Parathyroid adenoma (tissue), 2 donors: ENCODE data around the gene FERD3L.

ENCODE experiments used
- H2AFZ ChIP-seq: fragments of 300-600 bp; sonication (generic); one replicate; pipeline ENCODE4 v1.7.0; 2017; ENCODE audit warnings: antibody characterized with exemption, mild to moderate bottlenecking
- H3K27ac ChIP-seq: fragments of 300-600 bp; sonication (generic); one replicate; pipeline ENCODE4 v1.7.0; 2017
- H3K27me3 ChIP-seq: fragments of 300-600 bp; sonication (generic); one replicate; pipeline ENCODE4 v1.7.0; 2017; ENCODE audit warnings: low read length; ENCODE audit not compliant: control insufficient read depth, insufficient read depth
- H3K36me3 ChIP-seq: fragments of 300-600 bp; sonication (generic); one replicate; pipeline ENCODE4 v1.7.0; 2017; ENCODE audit warnings: low read length; ENCODE audit not compliant: control insufficient read depth, insufficient read depth
- H3K4me1 ChIP-seq: fragments of 300-600 bp; sonication (generic); one replicate; pipeline ENCODE4 v1.7.0; 2017; ENCODE audit warnings: control low read depth
- H3K4me2 ChIP-seq: fragments of 300-600 bp; sonication (generic); one replicate; pipeline ENCODE4 v1.7.0; 2017; ENCODE audit warnings: low read length
- H3K4me3 ChIP-seq: fragments of 300-600 bp; sonication (generic); one replicate; pipeline ENCODE4 v1.7.0; 2017; ENCODE audit warnings: low read depth, low read length
- H3K79me2 ChIP-seq: fragments of 300-600 bp; sonication (generic); one replicate; pipeline ENCODE4 v1.7.0; 2017; ENCODE audit warnings: control low read depth
- H3K9ac ChIP-seq: fragments of 300-600 bp; sonication (generic); one replicate; pipeline ENCODE4 v1.7.0; 2017; ENCODE audit warnings: mild to moderate bottlenecking
- H3K9me3 ChIP-seq: fragments of 300-600 bp; sonication (generic); one replicate; pipeline ENCODE4 v1.7.0; 2017; ENCODE audit warnings: low read length; ENCODE audit not compliant: control insufficient read depth
- CTCF ChIP-seq: fragments of 300-600 bp; sonication (generic); IDR thresholded peaks from one replicate; pipeline ENCODE4 v1.7.0; 2017; ENCODE audit warnings: antibody characterized with exemption, mild to moderate bottlenecking
- donor health status: primary hyperparathyroidism.

Gene FERD3L

GRCh38 chr7:19143881-19144574, 1.2 kb downstream of the FERD3L start:
- Histone ChIP-seq H2AFZ (no peak overlapping the region), H3K4me2 (no peak overlapping the region), H3K27ac (no peak overlapping the region), H3K4me1 (no peaks in the 10 kb centered on the region), H3K36me3 (no peaks in the 10 kb centered on the region), H3K27me3 (peaks cover 2% of the 10 kb centered on the region), H3K4me3 (no peak overlapping the region), H3K79me2 (no peaks in the 10 kb centered on the region), H3K9me3 (no peaks in the 10 kb centered on the region), H3K9ac (no peak overlapping the region)
- TF ChIP-seq CTCF = no peak

- Histone ChIP-seq H3K79me2 (no peaks in the 10 kb centered on the region), H3K36me3 (no peaks in the 10 kb centered on the region), H2AFZ (no peak overlapping the region), H3K9me3 (no peaks in the 10 kb centered on the region), H3K4me2 (no peak overlapping the region), H3K4me3 (no peak overlapping the region), H3K9ac (no peak overlapping the region), H3K27ac (no peak overlapping the region), H3K4me1 (no peaks in the 10 kb centered on the region), H3K27me3 (no peaks in the 10 kb centered on the region)
- no peak for TF ChIP-seq CTCF
Observed at GRCh38 chr7:19139706-19140327, 5.4 kb downstream of the FERD3L start.

- no peaks in the 10 kb centered on the region for H3K36me3 ChIP-seq
- no peak overlapping the region for H3K27ac ChIP-seq
- no peak overlapping the region for H3K9ac ChIP-seq
Observed at GRCh38 chr7:19133886-19134285, 11.3 kb downstream of the FERD3L start.

GRCh38 chr7:19133390-19133789, 11.8 kb downstream of the FERD3L start:
- no peak overlapping the region for H3K27ac ChIP-seq
- no peak overlapping the region for H3K4me3 ChIP-seq
- no peak for TF ChIP-seq CTCF
- H3K27me3 ChIP-seq = peaks cover 3% of the 10 kb centered on the region
- H3K9ac ChIP-seq = no peak overlapping the region
- H3K4me1 ChIP-seq = no peaks in the 10 kb centered on the region
- no peaks in the 10 kb centered on the region for H3K9me3 ChIP-seq
- no peaks in the 10 kb centered on the region for H3K79me2 ChIP-seq
- no peak overlapping the region for H2AFZ ChIP-seq
- H3K4me2 ChIP-seq = no peak overlapping the region
- no peaks in the 10 kb centered on the region for H3K36me3 ChIP-seq

More at GRCh38 chr7:19133886-19134285, 11.3 kb downstream of the FERD3L start:
- Histone ChIP-seq H3K4me1 (no peaks in the 10 kb centered on the region), H3K9me3 (no peaks in the 10 kb centered on the region), H3K4me3 (no peak overlapping the region), H3K27me3 (peaks cover 3% of the 10 kb centered on the region), H3K4me2 (no peak overlapping the region), H3K79me2 (no peaks in the 10 kb centered on the region), H2AFZ (no peak overlapping the region)
- no peak for TF ChIP-seq CTCF

- no peak overlapping the region for H3K4me3 ChIP-seq
- no peak overlapping the region for H3K4me2 ChIP-seq
- no peaks in the 10 kb centered on the region for H3K4me1 ChIP-seq
- no peaks in the 10 kb centered on the region for H3K79me2 ChIP-seq
- no peak for TF ChIP-seq CTCF
- peaks cover 3% of the 10 kb centered on the region for H3K27me3 ChIP-seq
- H3K27ac ChIP-seq = no peak overlapping the region
- H3K9ac ChIP-seq = no peak overlapping the region
- H3K9me3 ChIP-seq = no peaks in the 10 kb centered on the region
- H2AFZ ChIP-seq = no peak overlapping the region
- no peaks in the 10 kb centered on the region for H3K36me3 ChIP-seq
Observed at GRCh38 chr7:19128856-19129255, 16.4 kb downstream of the FERD3L start.
